EL (cell line): ENCODE results near the gene OR52E1.

Source experiments
- DNase-seq: peaks from one replicate; pipeline ENCODE4 v3.0.0-alpha.2; 2016

OR52E1 gene

DNA sequence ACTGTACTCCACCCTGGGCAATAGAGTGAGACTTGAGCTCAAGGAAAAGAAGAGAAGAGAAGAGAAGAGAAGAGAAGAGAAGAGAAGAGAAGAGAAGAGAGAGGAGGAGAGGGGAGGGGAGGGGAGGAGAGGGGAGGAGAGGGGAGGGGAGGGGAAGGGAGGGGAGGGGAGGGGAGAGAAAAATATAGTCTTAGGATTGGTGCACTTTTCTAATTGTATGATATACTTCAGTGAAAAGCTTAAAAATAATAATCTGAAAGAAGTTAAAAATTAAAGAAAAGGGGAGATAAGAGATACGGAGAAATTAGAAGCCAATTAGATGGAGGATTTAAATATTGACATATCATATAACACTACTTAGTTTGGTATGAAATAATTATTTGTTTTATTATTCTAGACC, 49.5 kb downstream of the OR52E1 start:
- DNase-seq, result no peak
